Bronchial epithelial cell (primary cell): ENCODE data around the gene SLC25A13. TPM values are rescaled to one million over a fixed set of nuclear protein-coding genes. Genes with fewer than 3 reads are reported as not detected.
A peak's percentile ranks its signal among the peaks of the same experiment; 100 is the strongest.
"Not testable (repeated sequence)": the region's sequence is repeated elsewhere in the genome, so short reads cannot be mapped to it uniquely, and the experiment has no call there.

Source experiments
- DNase-seq: peaks from one replicate; pipeline ENCODE4 v3.0.0-alpha.2; 2010; ENCODE audit warnings: low read depth
- FAIRE-seq: peaks from 2 replicates; lab custom pipeline; 2011; peaks lifted over from hg19 to GRCh38; lab: Jason Lieb, UNC
- H3K27me3 ChIP-seq: 2 replicates; pipeline ENCODE4 v1.5.1; 2011; ENCODE audit warnings: low read length; ENCODE audit not compliant: control insufficient read depth, insufficient read depth
- H3K36me3 ChIP-seq: 2 replicates; pipeline ENCODE4 v1.5.1; 2011; ENCODE audit warnings: low read length; ENCODE audit not compliant: control insufficient read depth, insufficient read depth
- H3K4me3 ChIP-seq: 2 replicates; pipeline ENCODE4 v1.5.1; 2011; ENCODE audit warnings: mild to moderate bottlenecking, low read depth, low read length, control low read depth
- total RNA-seq: library from RNA; depleted of rRNA; stranded (reverse); fragments of >200 nt; gene quantifications from 2 replicates; pipeline ENCODE4 v1.2.1, GENCODE V29; 2014
- TF ChIP-seq, protein P1 (sequence below): IDR thresholded peaks from 2 replicates; pipeline ENCODE4 v1.5.1; 2011; ENCODE audit warnings: mild to moderate bottlenecking, moderate library complexity, low read length, control low read depth, inconsistent platforms; ENCODE audit not compliant: insufficient read depth, severe bottlenecking

Gene SLC25A13
- total RNA-seq, 1 donor from 2014 or later: 16.6 TPM

DNA sequence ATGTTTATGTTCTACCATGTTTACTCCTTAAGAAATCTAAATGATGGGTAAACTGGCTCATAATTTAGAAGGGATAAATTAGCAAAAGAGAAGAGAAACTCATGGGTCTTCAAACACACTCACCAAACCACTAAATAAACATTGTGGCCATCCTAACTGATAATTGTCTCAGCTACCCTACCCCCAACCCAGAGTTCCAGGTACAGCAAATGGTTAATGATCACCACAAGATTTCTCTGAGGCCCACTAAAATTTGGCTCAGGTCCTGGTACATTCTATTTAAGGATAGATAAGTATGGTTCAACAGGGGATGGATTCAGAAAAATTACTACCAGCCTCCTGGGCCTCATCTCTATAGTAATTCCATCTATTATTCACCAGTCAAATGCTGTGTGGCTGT, 21.4 kb downstream of the SLC25A13 start:
- no peak overlapping the region for H3K4me3 ChIP-seq
- TF ChIP-seq, protein P1, sequence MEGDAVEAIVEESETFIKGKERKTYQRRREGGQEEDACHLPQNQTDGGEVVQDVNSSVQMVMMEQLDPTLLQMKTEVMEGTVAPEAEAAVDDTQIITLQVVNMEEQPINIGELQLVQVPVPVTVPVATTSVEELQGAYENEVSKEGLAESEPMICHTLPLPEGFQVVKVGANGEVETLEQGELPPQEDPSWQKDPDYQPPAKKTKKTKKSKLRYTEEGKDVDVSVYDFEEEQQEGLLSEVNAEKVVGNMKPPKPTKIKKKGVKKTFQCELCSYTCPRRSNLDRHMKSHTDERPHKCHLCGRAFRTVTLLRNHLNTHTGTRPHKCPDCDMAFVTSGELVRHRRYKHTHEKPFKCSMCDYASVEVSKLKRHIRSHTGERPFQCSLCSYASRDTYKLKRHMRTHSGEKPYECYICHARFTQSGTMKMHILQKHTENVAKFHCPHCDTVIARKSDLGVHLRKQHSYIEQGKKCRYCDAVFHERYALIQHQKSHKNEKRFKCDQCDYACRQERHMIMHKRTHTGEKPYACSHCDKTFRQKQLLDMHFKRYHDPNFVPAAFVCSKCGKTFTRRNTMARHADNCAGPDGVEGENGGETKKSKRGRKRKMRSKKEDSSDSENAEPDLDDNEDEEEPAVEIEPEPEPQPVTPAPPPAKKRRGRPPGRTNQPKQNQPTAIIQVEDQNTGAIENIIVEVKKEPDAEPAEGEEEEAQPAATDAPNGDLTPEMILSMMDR: no peak
- no peaks in the 10 kb centered on the region for H3K36me3 ChIP-seq
- no peak for FAIRE-seq
- no peaks in the 10 kb centered on the region for H3K27me3 ChIP-seq
- no peak for DNase-seq

DNA sequence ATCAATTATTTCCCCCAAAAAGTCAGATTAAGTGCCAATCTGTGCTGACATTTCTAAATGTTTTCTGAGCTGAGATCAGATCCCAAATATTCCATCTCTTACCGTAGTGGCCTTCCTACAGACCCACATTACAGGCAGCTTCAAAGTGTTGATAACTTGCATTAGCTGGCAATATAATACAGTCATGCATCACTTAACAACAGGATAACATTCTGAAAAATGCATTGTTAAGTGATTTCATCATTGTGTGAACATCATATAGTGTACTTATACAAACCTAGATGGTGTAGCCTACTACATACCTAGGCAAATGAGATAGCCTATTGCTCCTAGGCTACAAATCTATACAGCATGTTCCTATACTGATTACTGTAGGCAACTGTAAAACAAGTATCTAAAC, 22.4 kb downstream of the SLC25A13 start:
- no peak overlapping the region for H3K4me3 ChIP-seq
- H3K36me3 ChIP-seq: no peaks in the 10 kb centered on the region
- no peak for FAIRE-seq
- TF ChIP-seq, protein P1: no peak
- H3K27me3 ChIP-seq: no peaks in the 10 kb centered on the region
- DNase-seq: peak; percentile 66

DNA sequence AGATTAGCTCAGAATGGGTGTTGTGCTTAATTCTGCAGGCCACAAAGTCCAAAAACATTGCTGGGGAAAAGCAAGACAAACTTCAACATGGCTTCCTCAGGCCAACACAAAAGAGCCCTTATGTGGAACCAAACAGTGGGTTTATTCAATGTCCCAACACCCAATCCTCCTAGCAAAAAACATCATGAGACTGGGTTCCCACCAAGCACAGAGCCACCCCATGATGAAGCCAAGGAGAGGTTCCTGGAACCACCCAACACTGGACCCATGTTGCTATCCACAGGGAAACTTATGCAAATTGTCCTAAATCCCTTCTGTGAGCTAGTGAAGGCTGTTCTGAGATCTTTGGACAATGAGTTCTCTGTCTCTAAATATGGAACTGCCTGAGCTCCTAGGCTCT, 24.0 kb downstream of the SLC25A13 start:
- Histone ChIP-seq H3K4me3 (no peak overlapping the region), H3K36me3 (no peaks in the 10 kb centered on the region), H3K27me3 (no peaks in the 10 kb centered on the region)
- TF ChIP-seq, protein P1: no peak
- FAIRE-seq: no peak
- DNase-seq: no peak

DNA sequence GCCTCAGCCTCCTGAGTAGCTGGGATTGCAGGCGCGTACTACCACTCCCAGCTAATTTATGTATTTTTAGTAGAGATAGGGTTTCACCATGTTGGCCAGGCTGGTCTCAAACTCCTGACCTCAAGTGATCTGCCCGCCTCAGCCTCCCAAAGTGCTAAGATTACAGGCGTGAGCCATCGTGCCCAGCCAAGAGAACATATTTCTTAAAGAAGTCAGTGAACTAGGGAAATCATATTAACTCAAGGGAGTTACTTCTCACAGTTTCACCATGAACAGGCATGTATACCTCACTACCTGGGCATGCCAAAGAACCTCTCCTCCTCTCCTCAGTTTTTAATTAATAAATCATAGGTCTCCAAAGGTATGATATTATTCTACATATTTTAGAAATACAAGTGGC, 24.5 kb downstream of the SLC25A13 start:
- not testable (repeated sequence) for H3K36me3 ChIP-seq, FAIRE-seq, DNase-seq, H3K27me3 ChIP-seq, H3K4me3 ChIP-seq

DNA sequence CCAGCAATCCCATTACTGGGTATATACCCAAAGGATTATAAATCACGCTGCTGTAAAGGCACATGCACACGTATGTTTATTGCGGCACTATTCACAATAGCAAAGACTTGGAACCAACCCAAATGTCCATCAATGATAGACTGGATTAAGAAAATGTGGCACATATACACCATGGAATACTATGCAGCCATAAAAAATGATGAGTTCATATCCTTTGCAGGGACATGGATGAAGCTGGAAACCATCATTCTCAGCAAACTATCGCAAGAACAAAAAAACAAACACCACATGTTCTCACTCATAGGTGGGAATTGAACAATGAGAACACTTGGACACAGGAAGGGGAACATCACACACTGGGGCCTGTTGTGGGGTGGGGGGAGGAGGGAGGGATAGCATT, 28.0 kb downstream of the SLC25A13 start:
- FAIRE-seq, H3K27me3 ChIP-seq, H3K4me3 ChIP-seq, DNase-seq, H3K36me3 ChIP-seq: not testable (repeated sequence)

DNA sequence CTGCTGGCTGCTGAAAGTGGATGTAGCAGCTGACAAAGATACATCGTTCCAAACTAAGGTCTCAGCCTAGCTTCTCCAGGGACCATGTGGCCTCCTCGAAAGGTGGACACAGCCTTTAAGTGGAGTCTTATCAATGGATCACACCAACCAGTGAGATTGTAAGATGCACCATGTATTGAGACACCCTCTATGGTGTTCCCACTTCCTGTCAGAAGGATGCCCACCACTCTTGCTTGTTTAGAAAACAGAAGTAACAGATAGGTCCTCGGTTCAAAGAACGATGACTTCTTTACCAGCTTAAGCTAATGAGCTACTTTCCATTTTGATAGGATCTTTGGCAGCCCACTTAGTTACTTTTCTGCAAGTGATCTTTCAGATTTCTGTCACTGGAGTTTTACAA, 34.3 kb downstream of the SLC25A13 start:
- no peak for FAIRE-seq
- TF ChIP-seq, protein P1: no peak

DNA sequence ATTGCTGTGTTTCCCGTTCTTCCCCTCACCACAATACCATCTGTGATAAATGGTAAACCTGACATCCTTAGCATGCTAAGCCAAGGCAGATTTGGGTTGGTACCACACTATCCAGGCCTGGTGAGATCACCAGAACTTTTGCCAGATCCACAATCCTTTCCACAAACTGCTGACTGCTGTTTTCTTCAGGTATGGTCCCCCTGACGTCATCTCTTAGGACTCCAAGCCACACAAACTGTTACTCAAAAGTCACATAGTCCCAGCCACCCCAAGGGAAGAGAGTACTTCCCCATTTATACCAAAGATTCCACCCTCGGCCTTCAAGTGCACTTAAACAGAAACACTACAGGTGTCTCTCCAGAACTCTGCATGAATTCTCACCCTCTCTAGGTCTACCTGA, 34.8 kb downstream of the SLC25A13 start:
- no peak overlapping the region for H3K4me3 ChIP-seq
- FAIRE-seq: no peak
- H3K27me3 ChIP-seq: no peaks in the 10 kb centered on the region
- no peaks in the 10 kb centered on the region for H3K36me3 ChIP-seq
- no peak for DNase-seq
- TF ChIP-seq, protein P1: no peak

More for the DNA sequence above, 34.3 kb downstream of the SLC25A13 start:
- H3K27me3 ChIP-seq: no peaks in the 10 kb centered on the region
- no peaks in the 10 kb centered on the region for H3K36me3 ChIP-seq
- no peak overlapping the region for H3K4me3 ChIP-seq
- DNase-seq: no peak
